Panc1 (cell line): ENCODE measurements around the gene CLK2.

Experiments used
- TF ChIP-seq, protein P1 (sequence below): fragments of 450-650 bp; IDR thresholded peaks from 2 replicates; pipeline ENCODE4 v1.5.1; 2017; ENCODE audit warnings: mild to moderate bottlenecking
- TF ChIP-seq, protein P2 (sequence below), 2 experiments: IDR thresholded peaks; 2 replicates each; pipeline ENCODE4 v1.6.1; 2011 to 2012; ENCODE audit warnings: low read depth in 2 of 2, control low read depth in 1 of 2, low read length in 1 of 2, mild to moderate bottlenecking in 1 of 2, moderate library complexity in 1 of 2; ENCODE audit not compliant: insufficient read depth in 1 of 2

DNA sequence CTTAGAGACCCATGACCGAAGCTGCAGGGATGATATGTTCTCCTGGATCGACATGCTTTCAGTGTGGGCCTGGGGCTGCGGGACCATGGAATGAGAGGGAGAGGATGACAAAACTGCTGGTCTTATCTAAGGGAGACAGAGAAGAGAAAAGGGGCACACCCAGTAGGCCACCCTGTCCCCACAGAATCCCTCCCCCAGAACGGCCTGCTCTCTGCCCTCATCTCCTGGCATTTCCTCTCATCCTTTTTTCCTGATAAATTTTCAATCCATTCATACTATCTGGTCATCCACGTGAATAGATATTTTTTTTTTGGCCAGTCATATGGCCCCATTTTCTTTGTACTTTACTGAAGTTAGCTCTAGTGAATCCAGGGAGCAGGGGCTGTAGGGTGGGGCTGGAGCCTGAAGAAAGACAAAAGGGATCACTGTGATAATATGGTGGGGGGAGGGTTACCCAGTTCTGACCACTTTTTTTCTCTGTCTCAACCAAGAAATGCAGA is 28.1 kb upstream of the CLK2 start, which contains the start of gene PKLR:
- TF ChIP-seq, protein P1, sequence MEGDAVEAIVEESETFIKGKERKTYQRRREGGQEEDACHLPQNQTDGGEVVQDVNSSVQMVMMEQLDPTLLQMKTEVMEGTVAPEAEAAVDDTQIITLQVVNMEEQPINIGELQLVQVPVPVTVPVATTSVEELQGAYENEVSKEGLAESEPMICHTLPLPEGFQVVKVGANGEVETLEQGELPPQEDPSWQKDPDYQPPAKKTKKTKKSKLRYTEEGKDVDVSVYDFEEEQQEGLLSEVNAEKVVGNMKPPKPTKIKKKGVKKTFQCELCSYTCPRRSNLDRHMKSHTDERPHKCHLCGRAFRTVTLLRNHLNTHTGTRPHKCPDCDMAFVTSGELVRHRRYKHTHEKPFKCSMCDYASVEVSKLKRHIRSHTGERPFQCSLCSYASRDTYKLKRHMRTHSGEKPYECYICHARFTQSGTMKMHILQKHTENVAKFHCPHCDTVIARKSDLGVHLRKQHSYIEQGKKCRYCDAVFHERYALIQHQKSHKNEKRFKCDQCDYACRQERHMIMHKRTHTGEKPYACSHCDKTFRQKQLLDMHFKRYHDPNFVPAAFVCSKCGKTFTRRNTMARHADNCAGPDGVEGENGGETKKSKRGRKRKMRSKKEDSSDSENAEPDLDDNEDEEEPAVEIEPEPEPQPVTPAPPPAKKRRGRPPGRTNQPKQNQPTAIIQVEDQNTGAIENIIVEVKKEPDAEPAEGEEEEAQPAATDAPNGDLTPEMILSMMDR: no peak
- TF ChIP-seq, protein P2, sequence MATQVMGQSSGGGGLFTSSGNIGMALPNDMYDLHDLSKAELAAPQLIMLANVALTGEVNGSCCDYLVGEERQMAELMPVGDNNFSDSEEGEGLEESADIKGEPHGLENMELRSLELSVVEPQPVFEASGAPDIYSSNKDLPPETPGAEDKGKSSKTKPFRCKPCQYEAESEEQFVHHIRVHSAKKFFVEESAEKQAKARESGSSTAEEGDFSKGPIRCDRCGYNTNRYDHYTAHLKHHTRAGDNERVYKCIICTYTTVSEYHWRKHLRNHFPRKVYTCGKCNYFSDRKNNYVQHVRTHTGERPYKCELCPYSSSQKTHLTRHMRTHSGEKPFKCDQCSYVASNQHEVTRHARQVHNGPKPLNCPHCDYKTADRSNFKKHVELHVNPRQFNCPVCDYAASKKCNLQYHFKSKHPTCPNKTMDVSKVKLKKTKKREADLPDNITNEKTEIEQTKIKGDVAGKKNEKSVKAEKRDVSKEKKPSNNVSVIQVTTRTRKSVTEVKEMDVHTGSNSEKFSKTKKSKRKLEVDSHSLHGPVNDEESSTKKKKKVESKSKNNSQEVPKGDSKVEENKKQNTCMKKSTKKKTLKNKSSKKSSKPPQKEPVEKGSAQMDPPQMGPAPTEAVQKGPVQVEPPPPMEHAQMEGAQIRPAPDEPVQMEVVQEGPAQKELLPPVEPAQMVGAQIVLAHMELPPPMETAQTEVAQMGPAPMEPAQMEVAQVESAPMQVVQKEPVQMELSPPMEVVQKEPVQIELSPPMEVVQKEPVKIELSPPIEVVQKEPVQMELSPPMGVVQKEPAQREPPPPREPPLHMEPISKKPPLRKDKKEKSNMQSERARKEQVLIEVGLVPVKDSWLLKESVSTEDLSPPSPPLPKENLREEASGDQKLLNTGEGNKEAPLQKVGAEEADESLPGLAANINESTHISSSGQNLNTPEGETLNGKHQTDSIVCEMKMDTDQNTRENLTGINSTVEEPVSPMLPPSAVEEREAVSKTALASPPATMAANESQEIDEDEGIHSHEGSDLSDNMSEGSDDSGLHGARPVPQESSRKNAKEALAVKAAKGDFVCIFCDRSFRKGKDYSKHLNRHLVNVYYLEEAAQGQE (IDR thresholded peaks at IDR 0.05; ENCODE audit: insufficient read depth in 1 of 2, low read depth in 2 of 2, low read length in 1 of 2): no peak
